IMR-90 (cell line): ENCODE results near the gene CRCP. TPM values are rescaled to one million over a fixed set of nuclear protein-coding genes. Genes with fewer than 3 reads are reported as not detected.

Experiments used
- ATAC-seq: fragments of 200-7000 bp; cut with Tn5 transposase; 2 replicates; pipeline ENCODE4 v1.9.1; 2020; ENCODE audit warnings: low read depth, mild to moderate bottlenecking, moderate library complexity
- BruUV-seq: library from RNA; stranded (reverse); fragments of 400-500 nt; replicated peaks from 2 replicates; lab custom pipeline; 2021; lab: Mats Ljungman, UMichigan
- CTCF ChIA-PET: fragments of 300-600 bp; formaldehyde crosslinking; extraction: SDS; loops from one replicate; lab custom pipeline; 2021; ENCODE audit warnings: antibody characterized with exemption; lab: Yijun Ruan, JAX
- POLR2A ChIA-PET: fragments of 300-600 bp; sonication (Branson Sonifier 250); formaldehyde crosslinking; loops from one replicate; lab custom pipeline; 2022; ENCODE audit warnings: antibody characterized with exemption; ENCODE audit not compliant: unreplicated experiment; lab: Charles Lee
- DNase-seq: peaks from one replicate; pipeline ENCODE4 v3.0.0; 2013
- H2AFZ ChIP-seq: replicated peaks from 2 replicates; pipeline ENCODE3; 2013; ENCODE audit warnings: low read length, mild to moderate bottlenecking; ENCODE audit not compliant: poor library complexity
- H2AK5ac ChIP-seq: 2 replicates; pipeline ENCODE4 v1.6.1; 2013; ENCODE audit warnings: low read depth, low read length, inconsistent platforms
- H2AK9ac ChIP-seq: replicated peaks from 2 replicates; pipeline ENCODE3; 2013; ENCODE audit warnings: mild to moderate bottlenecking, low read depth, low read length, moderate library complexity; ENCODE audit not compliant: poor library complexity
- H2BK120ac ChIP-seq: 2 replicates; pipeline ENCODE4 v1.6.1; 2013; ENCODE audit warnings: low read depth, low read length, inconsistent platforms
- H2BK15ac ChIP-seq: 3 replicates; pipeline ENCODE4 v1.6.1; 2013; ENCODE audit warnings: low read depth, low read length, inconsistent platforms
- H2BK20ac ChIP-seq: 2 replicates; pipeline ENCODE4 v1.6.1; 2013; ENCODE audit warnings: low read depth, mild to moderate bottlenecking, inconsistent platforms, low read length, moderate library complexity
- H2BK5ac ChIP-seq: 2 replicates; pipeline ENCODE4 v1.6.1; 2013; ENCODE audit warnings: mild to moderate bottlenecking, low read depth, low read length, inconsistent platforms; ENCODE audit not compliant: poor library complexity, severe bottlenecking
- H3K14ac ChIP-seq: replicated peaks from 2 replicates; pipeline ENCODE4 v1.6.1; 2013; ENCODE audit warnings: low read depth, low read length, inconsistent platforms
- H3K18ac ChIP-seq: 2 replicates; pipeline ENCODE4 v1.6.1; 2013; ENCODE audit warnings: low read depth, low read length, control low read depth
- H3K23ac ChIP-seq: 2 replicates; pipeline ENCODE4 v1.6.1; 2013; ENCODE audit warnings: low read depth, low read length, inconsistent platforms
- H3K27ac ChIP-seq: 2 replicates; pipeline ENCODE4 v1.5.1; 2013; ENCODE audit warnings: mild to moderate bottlenecking, control low read depth, low read length; ENCODE audit not compliant: insufficient read depth
- H3K27me3 ChIP-seq: 2 replicates; pipeline ENCODE4 v1.6.1; 2013; ENCODE audit warnings: low read length; ENCODE audit not compliant: control insufficient read depth, insufficient read depth
- H3K36me3 ChIP-seq: 2 replicates; pipeline ENCODE4 v1.6.1; 2013; ENCODE audit warnings: low read length, mixed read lengths; ENCODE audit not compliant: control insufficient read depth, insufficient read depth
- H3K4ac ChIP-seq: 2 replicates; pipeline ENCODE4 v1.6.1; 2013; ENCODE audit warnings: low read depth, low read length, inconsistent platforms
- H3K4me1 ChIP-seq: 2 replicates; pipeline ENCODE4 v1.6.1; 2013; ENCODE audit warnings: low read length, mixed read lengths; ENCODE audit not compliant: control insufficient read depth, insufficient read depth
- H3K4me2 ChIP-seq: 2 replicates; pipeline ENCODE4 v1.6.1; 2013; ENCODE audit warnings: low read depth, mild to moderate bottlenecking, control low read depth, low read length, moderate library complexity
- H3K4me3 ChIP-seq: 2 replicates; pipeline ENCODE4 v1.5.1; 2013; ENCODE audit warnings: low read depth, mild to moderate bottlenecking, control low read depth, low read length, moderate library complexity; ENCODE audit not compliant: insufficient read depth
- H3K56ac ChIP-seq: 2 replicates; pipeline ENCODE4 v1.6.1; 2013; ENCODE audit warnings: low read length, inconsistent platforms; ENCODE audit not compliant: insufficient read depth; ENCODE audit errors: extremely low read depth
- H3K79me1 ChIP-seq, 2 experiments: 2 replicates each; pipeline ENCODE4 v1.6.1; 2013; ENCODE audit warnings: low read length in 2 of 2, inconsistent platforms in 1 of 2, low read depth in 1 of 2
- H3K9ac ChIP-seq: 2 replicates; pipeline ENCODE4 v1.6.1; 2013; ENCODE audit warnings: low read depth, low read length, control low read depth
- H3K9me1 ChIP-seq: 2 replicates; pipeline ENCODE4 v1.6.1; 2013; ENCODE audit warnings: low read length, inconsistent platforms; ENCODE audit not compliant: insufficient read depth
- H3K9me3 ChIP-seq: 2 replicates; pipeline ENCODE4 v1.6.1; 2013; ENCODE audit warnings: low read length; ENCODE audit not compliant: control insufficient read depth, insufficient read depth
- H4K20me1 ChIP-seq: 2 replicates; pipeline ENCODE4 v1.6.1; 2013; ENCODE audit warnings: low read length, inconsistent platforms; ENCODE audit not compliant: insufficient read depth
- H4K5ac ChIP-seq: 2 replicates; pipeline ENCODE4 v1.6.1; 2013; ENCODE audit warnings: mild to moderate bottlenecking, low read depth, low read length, control low read depth
- H4K8ac ChIP-seq, 2 experiments: 2 replicates each; pipeline ENCODE4 v1.6.1; 2013; ENCODE audit warnings: low read depth in 2 of 2, low read length in 2 of 2, control low read depth in 1 of 2, inconsistent platforms in 1 of 2
- H4K91ac ChIP-seq: 2 replicates; pipeline ENCODE4 v1.6.1; 2013; ENCODE audit warnings: low read depth, low read length, inconsistent platforms; ENCODE audit not compliant: insufficient read depth
- BHLHE40 ChIP-seq: fragments of 150-350 bp; IDR thresholded peaks from 2 replicates; pipeline ENCODE4 v1.6.1; 2016; ENCODE audit warnings: mild to moderate bottlenecking, low read depth, low read length
- CEBPB ChIP-seq: IDR thresholded peaks from 2 replicates; pipeline ENCODE4 v1.6.1; 2012; ENCODE audit warnings: low read depth, low read length, improper control_type of control experiment
- CHD1 ChIP-seq: IDR thresholded peaks from 2 replicates; pipeline ENCODE4 v1.6.1; 2012; ENCODE audit warnings: low read depth, low read length, improper control_type of control experiment
- MAZ ChIP-seq: IDR thresholded peaks from 2 replicates; pipeline ENCODE4 v1.6.1; 2012; ENCODE audit warnings: low read depth, mild to moderate bottlenecking, low read length, improper control_type of control experiment, moderate library complexity, borderline replicate concordance
- MXI1 ChIP-seq: IDR thresholded peaks from 2 replicates; pipeline ENCODE4 v1.6.1; 2012; ENCODE audit warnings: low read depth, mild to moderate bottlenecking, low read length, moderate library complexity, borderline replicate concordance
- POLR2A ChIP-seq: IDR thresholded peaks from 2 replicates; pipeline ENCODE4 v1.6.1; 2012; ENCODE audit warnings: mild to moderate bottlenecking, low read depth, low read length
- RAD21 ChIP-seq: IDR thresholded peaks from 2 replicates; pipeline ENCODE4 v1.6.1; 2012; ENCODE audit warnings: low read length, improper control_type of control experiment
- RFX5 ChIP-seq: IDR thresholded peaks from 2 replicates; pipeline ENCODE4 v1.8.0; 2012; ENCODE audit warnings: low read depth, mild to moderate bottlenecking, low read length, moderate library complexity
- SMC3 ChIP-seq: fragments of 150-350 bp; IDR thresholded peaks from 2 replicates; pipeline ENCODE4 v1.6.1; 2016; ENCODE audit warnings: low read depth, mild to moderate bottlenecking, antibody characterized with exemption, low read length, moderate library complexity
- WGBS, 2 experiments: methylation state at CpG; one replicate each; pipeline versions ENCODE4 v1.1.5 to v1.1.7; 2013; ENCODE audit warnings: missing lambda C conversion rate in 2 of 2; ENCODE audit not compliant: insufficient read length in 1 of 2; ENCODE audit errors: extremely low coverage in 2 of 2; 5-methylcytosine and 5-hydroxymethylcytosine counted together
- dilution Hi-C: fragments of 300-500 bp; cut with HindIII; formaldehyde crosslinking; loops from one replicate; pipeline ENCODE4 v1.14.3; 2018; ENCODE audit warnings: low sequenced_read_pairs; ENCODE audit not compliant: unreplicated experiment
- in situ Hi-C: fragments of 300-500 bp; cut with MboI; formaldehyde crosslinking; loops from 3 replicates; pipeline ENCODE4 v1.14.3; 2019; ENCODE audit warnings: low sequenced_read_pairs, inconsistent platforms, mixed read lengths
- intact Hi-C: fragments of 100-400 bp; cut with micrococcal nuclease; formaldehyde crosslinking; loops from 2 replicates; pipeline ENCODE4 v1.10.0; 2022
- polyA plus RNA-seq, 3 experiments: library from polyadenylated mRNA; depleted of rRNA; stranded (reverse); fragments of >200 nt; gene quantifications; 2 replicates each; pipeline ENCODE4 v1.2.3, GENCODE V29; 2012; ENCODE audit warnings: low replicate concordance in 1 of 3
- total RNA-seq: library from RNA; depleted of rRNA; stranded (reverse); fragments of >200 nt; gene quantifications from 2 replicates; pipeline ENCODE4 v1.2.3, GENCODE V29; 2012
- TF ChIP-seq, protein P1 (sequence below): fragments of 150-350 bp; IDR thresholded peaks from 2 replicates; pipeline ENCODE4 v1.6.1; 2017; ENCODE audit warnings: mild to moderate bottlenecking, antibody characterized with exemption, low read length, low read depth

Gene CRCP
- total and polyA plus RNA-seq, 2 of the 4 experiments (the other 2 are of a cell fraction): 22.9 to 37.5 TPM

DNA sequence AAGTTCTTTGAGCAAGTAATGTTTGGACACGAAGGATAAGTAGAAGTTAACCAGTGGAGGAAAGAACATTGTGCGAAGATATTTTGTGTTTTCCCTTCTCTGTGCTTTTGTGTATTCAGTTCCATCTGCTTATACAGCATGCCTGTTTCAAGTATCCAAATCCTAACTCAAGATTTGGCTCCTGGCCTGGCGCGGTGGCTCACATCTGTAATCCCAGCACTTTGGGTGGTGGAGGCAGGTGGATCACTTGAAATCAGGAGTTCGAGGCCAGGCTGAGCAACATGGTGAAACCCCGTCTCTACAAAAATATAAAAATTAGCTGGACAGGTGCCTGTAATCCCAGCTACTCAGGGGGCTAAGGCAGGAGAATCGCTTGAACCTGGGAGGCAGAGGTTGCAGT is 49.7 kb downstream of the CRCP start:
- intact Hi-C loops (no loop called here), dilution Hi-C loops (no loop called here), in situ Hi-C loops (no loop called here)
- no peak overlapping the region for H3K18ac ChIP-seq
- no peak overlapping the region for H3K4ac ChIP-seq
- H4K91ac ChIP-seq: no peak overlapping the region
- no TSS peak for BruUV-seq
- no peak for ATAC-seq
- peaks cover 6% of the 10 kb centered on the region for H3K4me1 ChIP-seq
- H3K9me1 ChIP-seq: no peaks in the 10 kb centered on the region
- no peak overlapping the region for H2AFZ ChIP-seq
- H2AK9ac ChIP-seq: no peak overlapping the region
- no peak for DNase-seq
- no peak overlapping the region for H3K14ac ChIP-seq
- H2BK120ac ChIP-seq: no peak overlapping the region
- H3K79me1 ChIP-seq: no peaks in the 10 kb centered on the region
- no peaks in the 10 kb centered on the region for H3K27me3 ChIP-seq
- 0 out of 2 replicates have a peak, but pooled peaks cover 3% of the 10 kb centered on the region for H3K36me3 ChIP-seq
- no peak overlapping the region for H3K27ac ChIP-seq
- ChIA-PET CTCF (interaction anchor here (0.6 kb wide), 1 partner anchor 93 kb away, joined by 3 read pairs; no protein-coding TSS in a partner anchor), POLR2A (no interaction called here)
- H2BK20ac ChIP-seq: no peak overlapping the region
- peaks cover 2% of the 10 kb centered on the region; the same call in 1 of the 2 replicates for H3K9me3 ChIP-seq
- no peak overlapping the region for H2BK5ac ChIP-seq
- H3K23ac ChIP-seq: no peak overlapping the region
- WGBS, 2 experiments: no CpG with 5 or more reads among the region's 7 CpGs
- H4K8ac ChIP-seq: no peak overlapping the region
- H2AK5ac ChIP-seq: no peak overlapping the region
- no peaks in the 10 kb centered on the region for H4K20me1 ChIP-seq
- TF ChIP-seq RAD21 (no peak), SMC3 (no peak), CHD1 (no peak), POLR2A (no peak), RFX5 (no peak), CEBPB (no peak), MAZ (no peak), BHLHE40 (no peak), MXI1 (no peak)
- TF ChIP-seq, protein P1, sequence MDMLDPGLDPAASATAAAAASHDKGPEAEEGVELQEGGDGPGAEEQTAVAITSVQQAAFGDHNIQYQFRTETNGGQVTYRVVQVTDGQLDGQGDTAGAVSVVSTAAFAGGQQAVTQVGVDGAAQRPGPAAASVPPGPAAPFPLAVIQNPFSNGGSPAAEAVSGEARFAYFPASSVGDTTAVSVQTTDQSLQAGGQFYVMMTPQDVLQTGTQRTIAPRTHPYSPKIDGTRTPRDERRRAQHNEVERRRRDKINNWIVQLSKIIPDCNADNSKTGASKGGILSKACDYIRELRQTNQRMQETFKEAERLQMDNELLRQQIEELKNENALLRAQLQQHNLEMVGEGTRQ: no peak
- no peak overlapping the region for H4K5ac ChIP-seq
- no peak overlapping the region for H3K56ac ChIP-seq
- H3K9ac ChIP-seq: no peak overlapping the region
- no peak overlapping the region for H3K4me3 ChIP-seq
- no peak overlapping the region for H3K4me2 ChIP-seq
- H2BK15ac ChIP-seq: no peak overlapping the region
